ENCODE results near the gene FMN2. TPM values are rescaled to one million over a fixed set of nuclear protein-coding genes. Genes with fewer than 3 reads are reported as not detected.

Gene FMN2
- total RNA-seq, 1 donor from 2014 or later: under 0.01 TPM

GRCh38 chr1:240503036-240503435 is 411.4 kb downstream of the FMN2 start:
- FAIRE-seq (no peak), DNase-seq (ENCODE audit: low read depth) (no peak)
- H3K4me3 ChIP-seq (ENCODE audit: low read depth, low read length): no peak overlapping the region
- no peaks in the 10 kb centered on the region for H3K36me3 ChIP-seq (ENCODE audit: control insufficient read depth, insufficient read depth, low read length)
- no peaks in the 10 kb centered on the region for H3K27me3 ChIP-seq (ENCODE audit: control insufficient read depth, insufficient read depth, low read length)
- TF ChIP-seq CTCF (IDR thresholded peaks at IDR 0.05; ENCODE audit: insufficient read depth, low read length, severe bottlenecking): no peak

DNA sequence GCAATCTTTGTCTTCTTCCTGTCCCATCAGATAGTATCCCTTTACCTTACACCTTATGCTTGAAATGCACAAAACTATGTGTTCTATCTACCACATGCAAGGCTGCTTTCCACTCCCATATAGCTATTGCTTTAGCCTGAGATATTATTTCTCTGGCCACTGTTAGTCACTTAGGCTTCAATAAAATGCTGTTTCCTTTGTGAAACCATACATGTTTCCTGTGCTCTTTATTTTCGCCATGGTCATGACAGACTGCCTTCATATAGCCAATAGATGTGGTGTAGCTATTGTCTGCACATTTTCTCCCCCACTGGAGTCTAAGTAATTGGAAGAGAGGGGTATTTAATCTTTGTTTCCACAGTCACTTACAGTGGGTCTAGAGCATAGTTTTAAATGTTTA is 411.9 kb downstream of the FMN2 start:
- no peaks in the 10 kb centered on the region for H3K27me3 ChIP-seq (ENCODE audit: control insufficient read depth, insufficient read depth, low read length)
- DNase-seq (ENCODE audit: low read depth): no peak
- H3K4me3 ChIP-seq (ENCODE audit: low read depth, low read length): no peak overlapping the region
- no peak for FAIRE-seq
- no peaks in the 10 kb centered on the region for H3K36me3 ChIP-seq (ENCODE audit: control insufficient read depth, insufficient read depth, low read length)
- no peak for TF ChIP-seq CTCF (IDR thresholded peaks at IDR 0.05; ENCODE audit: insufficient read depth, low read length, severe bottlenecking)

DNA sequence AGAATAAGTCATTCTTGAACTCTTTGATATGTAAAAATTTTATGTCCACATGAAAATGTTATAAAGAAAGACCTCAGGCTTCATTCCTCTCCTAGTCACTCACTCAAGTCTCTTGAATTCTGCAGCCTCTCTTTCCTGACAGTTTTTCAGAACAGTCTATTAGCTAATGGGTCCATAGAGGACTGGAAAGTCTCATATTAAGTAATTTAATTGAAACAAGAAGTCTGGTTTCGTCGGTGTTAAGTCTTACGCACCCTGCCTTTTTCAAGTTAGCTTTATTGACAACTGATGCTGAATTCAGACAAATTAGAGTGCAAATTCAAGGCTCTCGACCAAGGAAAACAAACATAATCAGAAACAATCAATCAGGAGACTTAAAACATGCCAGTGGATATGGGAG is 414.5 kb downstream of the FMN2 start:
- FAIRE-seq (no peak), DNase-seq (ENCODE audit: low read depth) (no peak)
- no peak for TF ChIP-seq CTCF (IDR thresholded peaks at IDR 0.05; ENCODE audit: insufficient read depth, low read length, severe bottlenecking)
- no peaks in the 10 kb centered on the region for H3K36me3 ChIP-seq (ENCODE audit: control insufficient read depth, insufficient read depth, low read length)
- H3K4me3 ChIP-seq (ENCODE audit: low read depth, low read length): no peak overlapping the region
- no peaks in the 10 kb centered on the region for H3K27me3 ChIP-seq (ENCODE audit: control insufficient read depth, insufficient read depth, low read length)

GRCh38 chr1:240508201-240508600 is 416.5 kb downstream of the FMN2 start:
- DNase-seq (ENCODE audit: low read depth): no peak
- no peak for FAIRE-seq
- H3K4me3 ChIP-seq (ENCODE audit: low read depth, low read length): no peak overlapping the region
- no peak for TF ChIP-seq CTCF (IDR thresholded peaks at IDR 0.05; ENCODE audit: insufficient read depth, low read length, severe bottlenecking)
- no peaks in the 10 kb centered on the region for H3K36me3 ChIP-seq (ENCODE audit: control insufficient read depth, insufficient read depth, low read length)
- H3K27me3 ChIP-seq (ENCODE audit: control insufficient read depth, insufficient read depth, low read length): no peaks in the 10 kb centered on the region

DNA sequence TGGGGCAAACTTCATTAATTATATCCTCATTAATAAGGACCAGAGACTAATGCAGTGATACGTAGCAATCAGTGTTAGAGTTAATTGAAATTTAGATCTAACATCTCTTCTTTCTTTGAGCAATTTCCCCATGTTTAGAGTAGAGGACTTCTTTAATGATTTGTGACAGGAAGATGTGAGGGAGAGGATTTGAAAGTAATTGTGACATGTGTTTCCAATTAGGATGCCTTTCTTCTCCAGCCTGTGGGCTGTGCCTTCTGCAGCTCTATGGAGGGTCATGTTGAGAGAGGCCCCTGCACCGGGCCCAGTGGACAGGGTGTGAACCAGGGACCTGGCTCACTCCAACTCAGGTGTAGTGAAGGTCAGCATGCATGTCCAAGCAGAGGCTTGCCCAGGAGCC is 417.3 kb downstream of the FMN2 start:
- H3K27me3 ChIP-seq (ENCODE audit: control insufficient read depth, insufficient read depth, low read length): no peaks in the 10 kb centered on the region
- no peaks in the 10 kb centered on the region for H3K36me3 ChIP-seq (ENCODE audit: control insufficient read depth, insufficient read depth, low read length)
- DNase-seq (ENCODE audit: low read depth) (no peak), FAIRE-seq (no peak)
- no peak overlapping the region for H3K4me3 ChIP-seq (ENCODE audit: low read depth, low read length)
- no peak for TF ChIP-seq CTCF (IDR thresholded peaks at IDR 0.05; ENCODE audit: insufficient read depth, low read length, severe bottlenecking)

- no peaks in the 10 kb centered on the region for H3K27me3 ChIP-seq (ENCODE audit: control insufficient read depth, insufficient read depth, low read length)
- no peak overlapping the region for H3K4me3 ChIP-seq (ENCODE audit: low read depth, low read length)
- no peaks in the 10 kb centered on the region for H3K36me3 ChIP-seq (ENCODE audit: control insufficient read depth, insufficient read depth, low read length)
- TF ChIP-seq CTCF (IDR thresholded peaks at IDR 0.05; ENCODE audit: insufficient read depth, low read length, severe bottlenecking): no peak
- FAIRE-seq (no peak), DNase-seq (ENCODE audit: low read depth) (no peak)
Measured at GRCh38 chr1:240511789-240512188, 420.1 kb downstream of the FMN2 start.

Data from bronchial epithelial cell (primary cell).